ENCODE measurements around the gene LYPD1.

DNA sequence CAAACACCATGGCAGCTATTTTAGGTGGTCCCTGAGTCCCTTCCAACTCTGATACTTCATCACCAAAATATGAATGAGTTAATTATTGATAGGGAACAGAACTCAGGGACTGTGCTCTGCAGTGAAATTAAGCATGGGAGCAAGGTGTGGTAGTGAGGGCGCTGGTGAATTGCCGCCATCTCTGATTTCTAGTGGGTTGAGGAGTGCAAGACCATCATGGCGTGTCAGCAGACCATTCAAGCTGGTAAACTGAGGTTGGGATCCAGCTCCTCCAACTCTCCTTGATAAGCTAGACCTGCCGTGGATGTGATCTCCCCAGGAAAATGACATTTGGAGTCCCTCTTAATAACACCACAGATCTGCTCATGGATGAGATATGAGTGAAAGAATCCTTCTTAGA is 70.4 kb downstream of the LYPD1 start:
- TF ChIP-seq, protein P1, sequence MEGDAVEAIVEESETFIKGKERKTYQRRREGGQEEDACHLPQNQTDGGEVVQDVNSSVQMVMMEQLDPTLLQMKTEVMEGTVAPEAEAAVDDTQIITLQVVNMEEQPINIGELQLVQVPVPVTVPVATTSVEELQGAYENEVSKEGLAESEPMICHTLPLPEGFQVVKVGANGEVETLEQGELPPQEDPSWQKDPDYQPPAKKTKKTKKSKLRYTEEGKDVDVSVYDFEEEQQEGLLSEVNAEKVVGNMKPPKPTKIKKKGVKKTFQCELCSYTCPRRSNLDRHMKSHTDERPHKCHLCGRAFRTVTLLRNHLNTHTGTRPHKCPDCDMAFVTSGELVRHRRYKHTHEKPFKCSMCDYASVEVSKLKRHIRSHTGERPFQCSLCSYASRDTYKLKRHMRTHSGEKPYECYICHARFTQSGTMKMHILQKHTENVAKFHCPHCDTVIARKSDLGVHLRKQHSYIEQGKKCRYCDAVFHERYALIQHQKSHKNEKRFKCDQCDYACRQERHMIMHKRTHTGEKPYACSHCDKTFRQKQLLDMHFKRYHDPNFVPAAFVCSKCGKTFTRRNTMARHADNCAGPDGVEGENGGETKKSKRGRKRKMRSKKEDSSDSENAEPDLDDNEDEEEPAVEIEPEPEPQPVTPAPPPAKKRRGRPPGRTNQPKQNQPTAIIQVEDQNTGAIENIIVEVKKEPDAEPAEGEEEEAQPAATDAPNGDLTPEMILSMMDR (IDR thresholded peaks at IDR 0.05) = no peak
- no peak for TF ChIP-seq POLR2AphosphoS5 (IDR thresholded peaks at IDR 0.05)
